Upper lobe of left lung (tissue), 4 donors: Measurements from ENCODE around the gene PANX1.

Experiments
- EP300 ChIP-seq, 4 donors: sonication (generic); formaldehyde crosslinking; IDR thresholded peaks; one replicate each; pipeline ENCODE4 v1.5.1; 2017; ENCODE audit warnings: antibody characterized with exemption in 4 of 4, control low read depth in 2 of 4
- TF ChIP-seq, protein P1 (sequence below), 6 experiments: fragments of 450-650 bp in 4 of 6; fragments of 200-600 bp in 2 of 6; sonication (generic) in 2 of 6; IDR thresholded peaks; one replicate each; pipeline ENCODE4 v1.5.1; 2016 to 2019; ENCODE audit warnings: antibody characterized with exemption in 6 of 6

DNA sequence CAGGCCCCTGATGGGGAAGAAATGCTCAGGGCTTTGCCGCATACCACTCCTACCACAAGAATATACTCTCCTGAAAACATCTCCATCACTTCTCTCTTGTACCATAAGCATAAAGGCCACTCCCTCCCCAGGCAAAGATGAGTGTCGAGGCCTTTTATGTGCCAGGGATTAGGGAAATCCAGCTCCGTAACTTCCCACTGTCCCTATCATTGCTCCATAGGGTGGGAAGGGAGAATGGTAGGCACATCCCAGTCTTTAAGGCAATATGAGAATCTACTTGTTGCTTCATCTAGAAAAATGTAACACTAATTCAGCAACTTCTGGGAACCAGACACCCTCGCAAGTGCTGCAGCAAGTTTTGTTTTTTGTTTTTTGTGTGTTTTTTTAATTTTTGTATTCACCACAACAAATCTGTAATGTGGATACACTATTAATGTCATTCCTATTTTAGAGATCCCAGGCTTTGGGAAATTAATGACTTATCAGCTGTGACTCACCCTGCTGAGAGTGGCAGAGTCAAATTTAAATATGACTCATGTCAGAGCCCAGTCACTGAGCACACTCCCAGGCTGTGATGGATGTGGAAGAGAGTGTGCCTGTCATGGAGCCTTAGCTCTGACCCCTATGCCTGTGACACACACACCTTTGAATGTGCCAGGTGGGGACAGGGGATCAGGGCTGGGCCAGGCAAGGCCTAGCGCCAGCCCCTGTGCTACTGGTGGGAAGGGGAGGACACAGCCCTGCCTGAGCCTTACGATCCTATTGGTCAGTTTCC lies 23.4 kb downstream of the PANX1 start:
- TF ChIP-seq, protein P1, sequence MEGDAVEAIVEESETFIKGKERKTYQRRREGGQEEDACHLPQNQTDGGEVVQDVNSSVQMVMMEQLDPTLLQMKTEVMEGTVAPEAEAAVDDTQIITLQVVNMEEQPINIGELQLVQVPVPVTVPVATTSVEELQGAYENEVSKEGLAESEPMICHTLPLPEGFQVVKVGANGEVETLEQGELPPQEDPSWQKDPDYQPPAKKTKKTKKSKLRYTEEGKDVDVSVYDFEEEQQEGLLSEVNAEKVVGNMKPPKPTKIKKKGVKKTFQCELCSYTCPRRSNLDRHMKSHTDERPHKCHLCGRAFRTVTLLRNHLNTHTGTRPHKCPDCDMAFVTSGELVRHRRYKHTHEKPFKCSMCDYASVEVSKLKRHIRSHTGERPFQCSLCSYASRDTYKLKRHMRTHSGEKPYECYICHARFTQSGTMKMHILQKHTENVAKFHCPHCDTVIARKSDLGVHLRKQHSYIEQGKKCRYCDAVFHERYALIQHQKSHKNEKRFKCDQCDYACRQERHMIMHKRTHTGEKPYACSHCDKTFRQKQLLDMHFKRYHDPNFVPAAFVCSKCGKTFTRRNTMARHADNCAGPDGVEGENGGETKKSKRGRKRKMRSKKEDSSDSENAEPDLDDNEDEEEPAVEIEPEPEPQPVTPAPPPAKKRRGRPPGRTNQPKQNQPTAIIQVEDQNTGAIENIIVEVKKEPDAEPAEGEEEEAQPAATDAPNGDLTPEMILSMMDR (IDR thresholded peaks at IDR 0.05): no peak
- no peak for TF ChIP-seq EP300 (IDR thresholded peaks at IDR 0.05)
